GM19023 (cell line): ENCODE measurements around the gene NRXN3.

Experiments used
- ATAC-seq: cut with Tn5 transposase; IDR thresholded peaks from one replicate; pipeline ENCODE4 v1.9.1; 2021; ENCODE audit warnings: mild to moderate bottlenecking, moderate library complexity; ENCODE audit not compliant: unreplicated experiment

Gene NRXN3

DNA sequence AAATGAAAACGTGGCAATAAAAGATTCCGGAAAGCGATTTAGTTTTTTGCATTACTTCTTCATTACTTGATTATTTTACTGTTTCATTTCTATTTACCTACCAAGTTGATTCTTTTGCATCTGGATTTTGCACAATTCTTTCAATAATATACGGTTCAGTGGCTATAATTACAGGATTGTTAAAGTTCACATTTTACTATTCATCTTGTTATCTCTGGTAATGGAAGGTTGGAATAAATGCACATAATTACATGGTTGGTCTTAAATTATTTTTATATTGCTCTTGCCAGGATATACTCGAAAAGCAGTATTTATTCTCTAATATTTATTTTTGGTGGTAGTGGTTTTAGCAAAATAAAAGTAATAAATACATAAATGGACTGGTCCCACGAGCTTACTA, 1203.3 kb downstream of the NRXN3 start:
- ATAC-seq = no peak

- no peak for ATAC-seq
Measured at GRCh38 chr14:79375356-79375755, 1205.2 kb downstream of the NRXN3 start.

GRCh38 chr14:79376557-79376956, 1206.4 kb downstream of the NRXN3 start:
- ATAC-seq = no peak

DNA sequence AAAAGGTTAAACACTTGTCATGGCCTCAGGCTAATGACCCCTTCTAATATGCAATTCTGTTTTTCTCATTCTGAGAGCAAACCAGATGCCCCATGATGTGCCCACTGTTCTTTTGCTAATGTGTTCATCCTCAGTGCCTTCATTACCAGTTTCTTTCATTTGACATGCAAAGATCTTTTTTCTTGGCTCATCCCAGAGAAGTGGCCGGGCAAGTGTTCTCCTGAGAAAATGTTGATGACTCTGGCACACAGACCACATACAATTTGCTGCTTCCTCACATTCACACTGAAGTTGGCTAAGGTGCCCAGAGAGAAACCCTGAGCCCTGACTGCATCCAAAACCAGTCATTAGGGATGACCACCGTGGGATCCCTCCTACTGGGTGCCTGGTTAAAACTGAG, 1207.8 kb downstream of the NRXN3 start:
- ATAC-seq = no peak

DNA sequence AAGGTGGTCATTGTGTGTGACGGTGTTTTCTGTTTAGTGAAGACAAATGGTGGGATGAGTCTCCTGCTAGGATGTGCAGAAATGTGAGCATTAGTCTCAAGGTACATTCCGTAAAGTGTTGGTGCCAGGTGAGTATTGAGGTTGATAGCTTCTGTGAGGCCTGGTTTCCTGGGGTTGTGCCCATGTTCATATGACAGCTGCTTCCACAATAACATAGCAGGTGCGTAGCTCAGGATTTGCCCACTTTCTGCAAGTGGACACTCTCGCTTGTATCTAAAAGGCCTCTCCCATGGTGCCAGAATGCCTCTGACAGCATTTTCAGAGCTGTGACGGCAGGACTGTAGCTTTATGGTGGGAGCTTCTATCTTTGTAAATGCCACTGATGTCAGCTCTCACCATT, 1209.1 kb downstream of the NRXN3 start:
- ATAC-seq = no peak

DNA sequence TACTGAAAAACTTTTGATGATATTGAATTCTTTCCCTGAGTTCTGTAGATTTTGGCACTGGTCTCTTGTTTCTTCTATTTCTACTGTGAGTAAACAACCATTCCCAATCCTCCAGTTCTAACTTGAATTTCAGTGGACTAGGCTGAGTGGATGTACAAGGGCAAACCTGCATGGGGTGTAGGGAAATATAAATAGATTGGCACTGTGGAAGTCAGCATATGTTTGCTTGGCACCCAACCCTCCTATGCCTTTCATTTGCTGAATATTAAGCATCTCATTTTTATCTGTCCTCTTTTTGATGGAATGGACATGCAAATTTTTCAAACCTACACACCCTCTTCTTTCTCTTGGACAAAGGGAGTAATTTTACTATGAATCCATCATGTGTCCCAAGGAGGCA, 1212.9 kb downstream of the NRXN3 start:
- no peak for ATAC-seq

- ATAC-seq = no peak
Measured at GRCh38 chr14:79383475-79383874, 1213.3 kb downstream of the NRXN3 start.

DNA sequence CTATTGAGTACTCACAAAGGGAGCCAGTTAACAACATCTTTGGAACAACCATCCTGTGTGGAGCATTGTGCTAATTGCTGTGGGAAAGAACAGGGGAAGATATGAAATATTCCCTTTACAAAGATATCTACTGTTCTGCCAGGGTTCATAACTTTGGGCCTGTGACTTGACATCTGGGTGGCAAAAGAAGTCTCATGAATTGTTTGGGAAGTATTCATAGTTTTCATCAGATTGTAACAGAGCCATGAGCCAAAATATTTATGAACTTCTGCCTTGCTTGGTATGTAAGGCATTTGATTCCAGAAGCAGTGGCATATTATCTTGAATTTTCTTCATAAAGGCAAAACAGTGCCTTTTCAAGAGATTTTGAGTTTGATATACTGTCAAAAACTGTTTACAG, 1224.9 kb downstream of the NRXN3 start:
- ATAC-seq = no peak

DNA sequence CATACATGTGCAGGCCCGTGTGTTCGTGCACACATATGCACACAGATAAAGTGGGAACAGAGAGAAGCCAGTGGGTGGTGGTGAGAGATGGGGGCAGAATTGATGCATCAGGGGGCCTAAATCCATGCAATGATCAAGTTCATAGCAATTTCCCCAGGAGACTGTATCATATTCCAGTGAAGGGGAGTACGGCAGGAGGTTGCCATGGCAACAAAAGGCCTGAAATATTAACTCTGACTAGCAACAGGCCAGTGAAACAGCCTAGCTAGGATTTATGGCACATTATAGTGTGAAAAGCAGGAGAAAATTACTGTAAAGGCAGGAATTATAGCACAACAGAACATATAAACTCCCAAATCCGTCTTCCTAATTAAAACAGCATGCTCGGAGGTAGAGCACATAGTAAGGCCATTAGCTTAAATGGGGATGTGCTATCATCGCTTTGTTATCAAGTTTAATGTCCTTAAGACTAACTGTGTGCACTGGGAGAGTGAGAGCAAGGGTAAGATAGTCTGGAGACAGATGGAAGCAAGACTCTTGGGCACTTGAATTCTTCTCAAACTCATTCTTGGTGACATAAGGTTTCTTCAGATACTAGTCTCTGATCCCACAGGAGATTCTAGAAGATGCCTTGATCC, 1234.8 kb downstream of the NRXN3 start:
- ATAC-seq = no peak

GRCh38 chr14:79405512-79405910, 1235.3 kb downstream of the NRXN3 start:
- ATAC-seq = no peak

GRCh38 chr14:79407572-79407971, 1237.4 kb downstream of the NRXN3 start:
- ATAC-seq = no peak

DNA sequence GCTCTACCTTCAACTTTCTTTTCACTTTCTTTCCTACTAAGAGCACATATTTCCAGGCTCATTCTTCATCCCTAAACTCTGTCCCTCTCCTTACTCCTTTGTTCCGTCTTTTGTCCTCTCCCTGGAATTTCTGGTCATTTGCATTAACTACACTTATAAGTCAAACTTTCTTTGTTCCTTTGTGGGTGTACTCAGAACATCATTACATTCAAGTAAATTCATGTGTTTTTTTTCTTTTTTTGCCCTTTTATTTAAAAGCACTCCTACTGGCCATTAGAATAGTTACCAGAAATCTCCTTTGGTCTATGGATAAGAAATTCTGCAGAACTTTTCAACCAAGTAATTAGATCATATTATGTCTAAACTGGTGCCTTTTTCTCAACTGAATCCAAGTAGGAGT, 1238.5 kb downstream of the NRXN3 start:
- no peak for ATAC-seq

- ATAC-seq = no peak
Measured at GRCh38 chr14:79411403-79412174, 1241.4 kb downstream of the NRXN3 start.

GRCh38 chr14:79412822-79413221, 1242.6 kb downstream of the NRXN3 start:
- no peak for ATAC-seq

DNA sequence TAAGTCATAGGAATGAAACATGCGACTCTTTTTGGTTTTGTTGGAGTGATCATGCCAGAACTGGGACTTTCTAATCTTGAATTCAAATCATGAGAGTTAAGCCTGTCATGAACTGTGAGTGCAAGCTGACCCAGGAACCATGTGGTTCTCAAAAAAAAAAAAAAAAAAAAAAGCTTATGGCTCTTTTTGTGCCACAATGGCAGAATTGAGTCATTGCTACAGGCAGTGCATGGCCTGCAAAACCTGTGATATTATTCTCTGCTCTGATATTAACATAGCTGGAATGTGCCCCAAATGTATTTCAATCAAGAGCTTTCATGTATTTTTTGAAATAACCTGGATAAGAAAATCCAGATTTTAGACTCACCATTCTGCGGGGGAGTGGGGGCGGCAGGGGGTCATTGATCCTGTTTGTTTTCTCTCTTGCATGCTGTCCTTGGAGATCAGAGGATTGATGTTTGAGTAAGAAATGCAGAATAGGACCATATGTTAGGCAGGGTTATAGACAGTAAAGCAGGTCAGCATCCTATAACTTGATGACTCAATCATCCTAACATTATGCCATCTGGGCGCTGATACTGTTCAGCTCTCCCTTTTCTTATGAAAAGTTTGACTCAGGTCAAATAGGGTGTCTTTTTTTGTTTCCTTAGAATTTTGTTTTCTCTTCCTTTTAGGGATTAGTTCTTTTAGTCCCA, 1243.7 kb downstream of the NRXN3 start:
- no peak for ATAC-seq

DNA sequence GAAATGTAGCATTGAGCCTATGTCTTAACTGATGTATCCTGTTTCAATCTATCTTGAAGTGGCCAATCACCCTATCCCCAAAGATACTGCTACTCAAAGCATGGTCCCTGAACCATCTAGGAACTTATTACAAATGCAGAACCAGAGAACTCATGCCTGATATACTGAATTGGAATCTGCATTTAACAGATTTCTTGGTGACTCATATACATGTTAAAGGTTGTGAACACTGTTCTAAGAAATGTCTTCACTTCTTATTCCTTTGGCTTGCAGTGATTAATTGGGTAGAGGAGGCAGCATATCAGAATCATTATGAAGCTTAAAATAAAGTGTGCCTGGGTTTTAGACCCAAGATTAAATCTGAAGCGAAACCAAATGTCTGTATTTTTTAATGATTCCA, 1245.6 kb downstream of the NRXN3 start:
- ATAC-seq = no peak

GRCh38 chr14:79417961-79418360, 1247.8 kb downstream of the NRXN3 start:
- ATAC-seq = no peak

DNA sequence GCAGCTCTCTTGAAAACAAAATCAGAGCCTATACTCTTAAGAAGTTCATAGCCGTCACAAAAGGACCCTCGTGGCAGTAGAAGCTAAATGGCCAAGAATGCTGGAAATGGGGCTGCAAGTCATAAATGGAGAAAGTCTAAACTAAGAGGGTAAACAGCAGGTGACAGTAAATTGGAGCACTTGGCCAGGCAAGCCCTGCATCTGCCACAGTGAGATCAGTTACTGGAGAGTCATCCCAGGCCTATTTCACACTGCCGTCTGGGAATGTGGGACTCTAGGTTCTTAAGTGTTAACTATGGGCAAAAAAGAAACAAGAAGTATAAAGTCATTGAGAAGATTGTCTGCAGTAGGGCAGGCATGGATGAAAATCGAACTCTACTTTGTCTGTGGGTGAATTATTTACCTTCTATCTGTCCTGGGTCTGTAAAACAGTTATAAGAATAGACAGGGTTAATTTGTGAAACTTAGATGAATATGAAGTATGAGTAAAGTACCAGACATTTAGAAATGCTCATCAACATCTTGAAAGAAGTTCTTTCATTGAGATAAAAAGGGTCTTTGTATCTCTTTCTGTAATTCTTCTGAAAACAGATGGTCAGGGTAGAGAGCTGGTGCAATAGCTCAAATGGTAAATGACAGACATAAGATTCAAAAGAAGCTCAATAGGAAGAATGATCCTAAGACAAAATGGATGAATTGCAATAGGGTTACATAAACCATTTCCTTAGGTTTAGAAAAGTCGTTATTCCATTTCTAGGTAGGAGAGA, 1248.7 kb downstream of the NRXN3 start:
- no peak for ATAC-seq

- ATAC-seq = no peak
Measured at GRCh38 chr14:79419571-79420327, 1249.6 kb downstream of the NRXN3 start.

- ATAC-seq = no peak
Measured at GRCh38 chr14:79420725-79421124, 1250.6 kb downstream of the NRXN3 start.

DNA sequence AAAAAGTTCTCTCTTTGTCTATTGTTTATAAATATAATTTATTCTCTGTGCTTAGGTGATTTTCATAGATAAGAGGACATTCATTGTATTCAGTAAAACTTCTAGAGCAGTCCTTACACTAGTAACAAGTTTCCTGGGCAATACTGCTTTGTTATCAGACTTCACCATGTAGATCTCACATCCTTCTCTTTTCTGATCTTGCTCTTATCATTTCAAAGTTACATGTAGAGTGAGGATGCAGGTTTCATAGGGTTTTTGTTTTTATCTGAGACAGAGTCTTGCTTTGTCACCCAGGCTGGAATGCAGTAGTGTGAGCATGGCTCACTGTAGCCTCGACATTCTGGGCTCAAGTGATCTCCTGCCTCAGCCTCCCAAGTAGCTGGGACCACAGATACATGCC, 1251.6 kb downstream of the NRXN3 start:
- ATAC-seq = no peak
